ENCODE data around the gene ZDHHC5. TPM values are rescaled to one million over a fixed set of nuclear protein-coding genes. Genes with fewer than 3 reads are reported as not detected.

The ZDHHC5 gene, protein sequence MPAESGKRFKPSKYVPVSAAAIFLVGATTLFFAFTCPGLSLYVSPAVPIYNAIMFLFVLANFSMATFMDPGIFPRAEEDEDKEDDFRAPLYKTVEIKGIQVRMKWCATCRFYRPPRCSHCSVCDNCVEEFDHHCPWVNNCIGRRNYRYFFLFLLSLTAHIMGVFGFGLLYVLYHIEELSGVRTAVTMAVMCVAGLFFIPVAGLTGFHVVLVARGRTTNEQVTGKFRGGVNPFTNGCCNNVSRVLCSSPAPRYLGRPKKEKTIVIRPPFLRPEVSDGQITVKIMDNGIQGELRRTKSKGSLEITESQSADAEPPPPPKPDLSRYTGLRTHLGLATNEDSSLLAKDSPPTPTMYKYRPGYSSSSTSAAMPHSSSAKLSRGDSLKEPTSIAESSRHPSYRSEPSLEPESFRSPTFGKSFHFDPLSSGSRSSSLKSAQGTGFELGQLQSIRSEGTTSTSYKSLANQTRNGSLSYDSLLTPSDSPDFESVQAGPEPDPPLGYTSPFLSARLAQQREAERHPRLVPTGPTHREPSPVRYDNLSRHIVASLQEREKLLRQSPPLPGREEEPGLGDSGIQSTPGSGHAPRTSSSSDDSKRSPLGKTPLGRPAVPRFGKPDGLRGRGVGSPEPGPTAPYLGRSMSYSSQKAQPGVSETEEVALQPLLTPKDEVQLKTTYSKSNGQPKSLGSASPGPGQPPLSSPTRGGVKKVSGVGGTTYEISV
- 10 to 100 TPM; 81.9 to 82.2 TPM for total RNA-seq

DNA sequence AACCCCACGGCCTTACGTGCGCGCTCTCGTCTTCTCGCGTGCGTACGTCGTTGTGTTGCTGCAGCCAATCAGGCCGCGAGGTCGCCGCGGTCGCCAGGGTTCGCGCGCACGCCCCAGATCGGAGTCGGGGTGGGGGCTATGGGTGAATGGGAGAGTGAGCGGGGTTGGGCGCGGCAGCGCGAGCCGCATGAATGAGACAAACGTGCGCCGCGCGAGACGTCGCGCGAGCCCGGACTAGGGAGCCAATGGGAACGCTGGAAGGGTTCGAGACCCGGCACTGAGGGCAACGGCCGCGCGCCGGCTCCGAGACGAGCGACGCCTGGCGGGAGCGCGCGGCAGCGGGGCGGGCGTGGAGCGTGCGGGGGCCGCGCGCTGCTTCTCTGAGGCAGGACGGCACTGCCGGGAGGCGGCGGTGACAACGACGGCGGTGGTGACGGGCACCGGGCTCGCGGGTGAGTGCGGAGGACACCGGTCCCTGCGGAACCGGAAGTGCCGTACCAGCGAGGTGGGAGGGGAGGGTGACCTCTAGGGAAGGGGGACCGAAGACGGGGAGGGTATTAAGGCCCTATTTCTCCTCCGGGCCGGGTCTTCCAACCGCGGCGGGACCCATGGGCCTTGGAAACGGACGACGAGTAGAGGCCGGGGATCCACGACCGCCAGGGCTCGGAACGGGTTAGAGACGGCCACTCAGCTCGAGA lies at the start of gene ZDHHC5:
Gene ZDHHC5, plus strand, starts transcription at position 379 of the 698 bp plus-strand sequence. CDS start 4,977 bp downstream, outside the sequence.
- ChIA-PET CTCF (interaction anchor here (0.8 to 1.0 kb wide), 2 partner anchors 13 to 343 kb away, joined by 3 read pairs; partner anchors contain the start of gene TNKS1BP1), POLR2A (interaction anchor here (0.6 to 0.8 kb wide), 2 partner anchors 73 to 104 kb away, joined by 3 to 4 read pairs; partner anchors contain the start of gene SELENOH)

DNA sequence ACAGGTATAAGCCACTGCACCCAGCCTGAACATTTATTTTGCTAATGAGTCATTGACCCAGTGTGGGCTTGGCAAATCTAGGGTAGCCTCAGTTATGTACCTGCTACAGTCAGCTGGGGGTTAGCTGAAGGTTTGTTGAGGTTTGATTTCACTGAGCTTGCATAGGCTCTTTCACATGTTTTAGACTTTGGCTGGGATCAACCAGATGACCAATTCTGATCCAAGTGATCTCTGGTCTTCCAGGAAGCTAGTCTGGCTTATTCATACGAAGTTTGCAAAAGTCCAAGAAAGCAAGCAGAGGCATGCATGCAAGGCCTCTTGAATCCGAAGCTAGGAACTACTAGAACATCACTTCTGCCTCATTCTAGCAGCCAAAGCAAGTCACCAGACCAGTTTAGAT lies 49.5 kb upstream of the ZDHHC5 start:
- POLR2A ChIA-PET: no interaction called here
- CTCF ChIA-PET: no interaction called here

DNA sequence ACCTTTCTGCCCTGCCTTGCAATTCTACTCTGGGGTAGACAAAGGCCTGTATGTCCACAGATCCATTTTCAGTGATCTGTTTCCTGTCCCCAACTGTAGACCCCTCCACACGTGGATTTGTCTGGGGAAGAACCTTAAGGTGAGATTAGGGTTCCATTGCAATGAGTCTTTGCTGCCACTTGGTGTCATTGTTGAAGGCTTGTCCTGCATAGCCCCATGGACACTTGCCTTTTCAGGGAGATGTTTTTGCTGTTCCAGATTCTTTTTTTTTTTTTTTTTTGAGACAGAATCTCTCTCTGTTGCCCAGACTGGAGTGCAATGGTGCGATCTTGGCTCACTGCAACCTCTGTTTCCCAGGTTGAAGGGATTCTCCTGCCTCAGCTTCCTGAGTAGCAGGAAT lies 48.6 kb upstream of the ZDHHC5 start:
- CTCF ChIA-PET: interaction anchor here (0.7 kb wide), 1 partner anchor 11 kb away, joined by 3 read pairs; no protein-coding TSS in a partner anchor
- POLR2A ChIA-PET: no interaction called here

DNA sequence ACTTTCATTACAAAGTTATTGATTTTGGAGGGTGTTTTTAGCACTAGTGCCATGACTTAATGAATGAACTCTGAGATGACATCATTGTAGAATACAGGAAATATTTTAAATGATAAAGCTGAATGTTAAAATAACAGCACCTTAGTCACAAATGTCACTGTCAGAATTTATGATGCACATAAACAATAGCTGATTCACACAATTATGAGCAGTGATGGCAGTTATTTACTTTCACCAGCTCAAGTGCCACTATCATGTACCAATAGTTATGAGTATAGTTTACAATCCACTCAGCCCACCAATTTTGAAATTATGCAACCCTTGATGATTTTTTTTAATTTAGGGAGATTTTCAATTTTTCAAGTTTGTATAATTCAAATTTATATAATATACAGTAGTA lies 47.4 kb upstream of the ZDHHC5 start:
- ChIA-PET CTCF (interaction anchor here (0.5 kb wide), 1 partner anchor 45 kb away, joined by 3 read pairs; no protein-coding TSS in a partner anchor), POLR2A (no interaction called here)

DNA sequence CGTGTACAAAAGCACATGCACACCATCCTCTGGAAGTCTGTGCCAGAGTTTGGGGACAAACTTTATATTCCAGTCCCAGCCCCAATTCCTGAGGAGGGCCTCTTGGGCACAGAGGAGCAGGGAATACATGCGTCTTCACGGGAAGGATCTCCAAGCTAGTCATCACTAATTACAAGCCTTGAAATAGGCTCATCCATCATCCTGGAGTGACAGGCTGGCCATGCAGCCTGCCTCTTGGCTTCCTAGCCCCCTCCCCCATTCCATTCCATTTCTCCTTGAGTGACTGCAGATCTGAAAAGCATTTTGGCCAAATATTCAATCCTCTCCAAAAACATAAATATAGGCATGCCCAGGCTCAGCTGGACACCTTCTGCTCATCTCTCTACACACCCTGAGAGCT lies 45.7 kb upstream of the ZDHHC5 start:
- CTCF ChIA-PET: no interaction called here
- POLR2A ChIA-PET: no interaction called here

DNA sequence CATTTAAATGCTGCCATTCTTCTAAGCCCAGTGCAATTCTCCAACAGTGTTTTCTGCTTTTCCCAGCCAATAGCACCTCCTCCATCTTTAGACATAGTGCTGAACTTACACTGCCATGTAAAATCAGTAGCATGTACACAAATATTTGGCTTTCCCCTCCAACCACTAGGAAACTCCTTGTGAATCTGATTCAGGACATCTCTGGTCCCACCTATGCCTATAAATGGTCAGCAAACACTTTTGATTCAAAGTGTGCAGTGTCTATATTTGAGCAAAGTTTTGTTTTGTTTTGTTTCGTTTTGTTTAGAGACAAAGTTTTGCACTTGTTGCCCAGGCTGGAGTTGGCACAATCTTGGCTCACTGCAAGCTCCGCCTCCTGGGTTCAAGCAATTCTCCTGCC lies 43.0 kb upstream of the ZDHHC5 start:
- ChIA-PET CTCF (interaction anchor here (1.0 to 1.2 kb wide), 2 partner anchors 9 to 57 kb away, joined by 3 read pairs; partner anchors contain the start of gene UBE2L6), POLR2A (no interaction called here)

DNA sequence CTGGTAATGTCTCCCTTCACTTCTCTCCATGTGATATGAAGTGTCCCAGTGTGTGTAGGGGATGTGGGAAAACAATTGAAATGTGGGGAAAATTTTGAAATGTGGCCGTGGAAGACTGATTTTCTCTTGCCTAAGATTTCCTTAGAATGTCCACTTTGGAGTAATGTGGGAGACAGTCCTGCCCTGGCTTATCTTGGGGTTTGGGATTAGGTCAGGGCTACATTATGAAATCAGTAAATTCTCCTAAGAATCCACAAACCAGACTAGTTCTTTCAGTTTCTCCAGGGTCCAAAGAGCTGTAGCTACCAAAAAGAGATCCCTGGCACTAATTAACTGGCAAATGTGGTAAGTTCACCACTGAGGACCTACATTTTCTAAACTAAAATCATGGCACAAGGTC lies 41.0 kb upstream of the ZDHHC5 start:
- ChIA-PET POLR2A (no interaction called here), CTCF (interaction anchor here (0.9 kb wide), 1 partner anchor 15 kb away, joined by 3 read pairs; no protein-coding TSS in a partner anchor)

DNA sequence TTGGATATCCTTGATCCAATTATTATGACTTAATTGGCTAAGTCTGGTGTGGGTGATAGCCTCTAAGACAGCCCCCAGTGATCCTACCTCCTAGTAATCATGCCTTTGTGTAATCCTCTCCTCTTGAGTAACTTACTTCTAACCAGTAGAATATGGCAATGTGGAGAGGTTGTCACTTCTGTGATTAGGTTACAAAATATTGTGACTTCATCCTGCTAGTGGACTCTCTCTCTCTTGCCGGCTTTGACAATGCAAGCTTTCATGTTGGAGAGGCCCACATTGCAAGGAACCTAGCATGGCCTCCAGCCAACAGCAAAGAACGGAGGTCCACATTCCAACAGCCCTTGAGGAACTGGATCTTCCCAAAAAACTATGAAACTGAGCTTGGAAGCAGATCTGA lies 37.7 kb upstream of the ZDHHC5 start:
- POLR2A ChIA-PET: no interaction called here
- CTCF ChIA-PET: interaction anchor here (0.5 to 1.5 kb wide), 3 partner anchors 8 to 11 kb away, joined by 3 read pairs; no protein-coding TSS in a partner anchor

DNA sequence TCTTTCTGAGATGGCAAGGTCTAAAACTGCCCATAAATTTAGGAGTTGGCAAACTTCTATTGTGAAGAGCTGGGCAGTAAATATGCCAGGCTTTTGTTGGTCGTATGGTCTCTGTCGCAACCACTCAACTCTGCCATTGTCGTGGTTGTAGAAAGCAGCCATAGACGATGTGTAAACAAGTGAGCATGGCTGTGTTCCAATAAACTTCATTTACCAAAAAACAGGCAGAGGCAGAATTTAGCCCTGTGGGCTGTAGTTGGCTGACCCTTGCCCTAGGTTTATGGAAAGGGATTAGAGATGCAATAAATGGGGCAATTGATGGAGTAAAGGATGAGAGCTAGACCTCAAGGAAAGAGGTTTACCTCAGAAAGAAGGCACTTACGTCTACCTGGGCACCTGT lies 35.8 kb upstream of the ZDHHC5 start:
- POLR2A ChIA-PET: no interaction called here
- CTCF ChIA-PET: interaction anchor here (1.0 kb wide), 1 partner anchor 9 kb away, joined by 3 read pairs; no protein-coding TSS in a partner anchor

DNA sequence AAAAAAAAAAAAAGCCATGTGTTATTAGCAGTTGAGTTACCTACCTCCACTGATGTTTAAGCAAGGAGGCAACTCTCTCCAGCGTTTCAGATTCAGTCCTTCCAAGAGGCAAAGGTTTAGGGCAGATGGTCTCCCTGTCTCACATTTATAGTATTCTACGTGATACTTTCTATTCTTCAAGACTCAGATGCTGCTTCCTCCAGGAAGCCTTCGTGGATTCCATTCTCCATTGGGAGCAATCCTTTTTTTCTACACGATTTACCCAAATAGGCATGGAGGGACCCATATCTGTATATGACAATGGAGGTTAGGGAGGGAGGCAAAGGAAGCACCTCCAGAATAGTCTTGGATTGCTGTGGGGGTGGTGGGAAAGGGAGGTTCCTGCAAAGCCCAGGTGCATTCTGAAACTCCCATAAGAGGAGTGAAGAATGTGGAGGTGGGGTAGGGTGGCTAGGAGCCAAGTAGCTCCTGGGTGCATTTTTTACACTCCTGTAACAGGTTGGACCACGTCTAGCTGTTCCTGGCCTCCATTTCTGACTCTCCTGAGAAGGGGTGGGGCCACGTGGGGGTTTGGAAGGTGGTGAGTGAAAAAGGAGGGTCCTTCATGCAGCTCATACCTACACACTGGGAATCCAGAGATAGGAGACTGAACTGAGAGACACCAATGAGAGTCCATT lies 34.4 kb upstream of the ZDHHC5 start:
- CTCF ChIA-PET: interaction anchor here (0.7 kb wide), 1 partner anchor 8 kb away, joined by 3 read pairs; no protein-coding TSS in a partner anchor
- POLR2A ChIA-PET: interaction anchor here (0.7 kb wide), 1 partner anchor 28 kb away, joined by 6 read pairs; no protein-coding TSS in a partner anchor

DNA sequence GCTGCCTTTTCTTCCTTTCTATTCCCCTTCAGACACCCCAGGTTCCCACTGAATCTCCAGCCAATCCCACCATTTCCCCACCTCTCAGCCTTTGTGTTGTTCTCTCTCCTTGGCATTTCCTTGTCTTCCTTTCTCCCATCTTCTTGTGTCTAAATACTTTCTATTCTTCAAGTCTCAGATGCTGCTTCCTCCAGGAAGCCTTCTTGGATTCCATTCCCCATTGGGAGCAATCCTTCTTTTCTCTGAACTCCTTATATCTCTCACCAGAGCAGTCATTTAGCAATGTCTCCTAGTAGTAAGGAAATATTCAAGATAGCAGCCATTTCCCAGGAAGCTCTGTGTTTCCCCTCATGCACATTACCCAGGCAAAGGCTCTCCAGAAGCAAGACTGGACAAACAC lies 33.6 kb upstream of the ZDHHC5 start:
- ChIA-PET CTCF (no interaction called here), POLR2A (no interaction called here)

DNA sequence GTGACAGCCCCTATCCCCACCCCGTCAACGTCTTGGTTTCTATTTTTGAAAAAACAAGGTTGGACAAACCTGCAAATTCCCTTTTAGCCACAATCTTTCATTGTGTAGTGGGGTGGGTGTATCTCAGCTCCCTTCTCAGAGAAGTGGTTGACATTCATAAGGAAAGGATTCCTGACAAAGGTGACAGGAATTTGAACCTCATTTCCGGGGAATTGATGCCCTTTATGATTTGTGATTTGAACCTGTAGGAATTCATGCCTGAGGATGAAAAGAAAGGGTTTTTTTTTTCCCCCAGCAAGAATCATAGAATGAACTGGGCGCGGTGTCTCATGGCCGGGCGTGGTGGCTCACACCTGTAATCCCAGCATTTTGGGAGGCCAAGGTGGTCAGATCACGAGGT lies 32.7 kb upstream of the ZDHHC5 start:
- CTCF ChIA-PET: no interaction called here

DNA sequence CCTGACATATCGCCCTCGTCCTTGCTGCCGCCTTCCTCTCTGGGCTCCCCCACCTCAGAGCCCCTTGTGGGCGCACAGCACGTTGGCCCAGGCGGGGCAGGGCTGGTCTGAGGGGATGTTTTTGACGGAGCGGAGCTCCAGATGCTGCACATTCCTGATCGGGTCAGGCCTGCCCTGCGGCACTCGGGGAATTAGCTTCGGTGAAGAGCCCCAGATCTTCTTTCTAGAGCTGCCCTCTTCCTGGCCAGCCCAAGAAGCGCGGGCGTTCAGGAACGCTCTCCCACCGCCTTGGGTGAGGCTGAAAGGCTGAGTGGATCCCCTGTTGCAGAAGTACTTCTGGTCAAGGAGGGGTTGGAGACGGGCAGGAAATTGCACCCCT lies 30.3 kb upstream of the ZDHHC5 start:
- CTCF ChIA-PET: interaction anchor here (1.4 kb wide), 1 partner anchor 69 kb away, joined by 4 read pairs; no protein-coding TSS in a partner anchor
- POLR2A ChIA-PET: interaction anchor here (0.5 kb wide), 1 partner anchor 12 kb away, joined by 3 read pairs; no protein-coding TSS in a partner anchor

More for the DNA sequence above, 32.7 kb upstream of the ZDHHC5 start:
- POLR2A ChIA-PET: no interaction called here

DNA sequence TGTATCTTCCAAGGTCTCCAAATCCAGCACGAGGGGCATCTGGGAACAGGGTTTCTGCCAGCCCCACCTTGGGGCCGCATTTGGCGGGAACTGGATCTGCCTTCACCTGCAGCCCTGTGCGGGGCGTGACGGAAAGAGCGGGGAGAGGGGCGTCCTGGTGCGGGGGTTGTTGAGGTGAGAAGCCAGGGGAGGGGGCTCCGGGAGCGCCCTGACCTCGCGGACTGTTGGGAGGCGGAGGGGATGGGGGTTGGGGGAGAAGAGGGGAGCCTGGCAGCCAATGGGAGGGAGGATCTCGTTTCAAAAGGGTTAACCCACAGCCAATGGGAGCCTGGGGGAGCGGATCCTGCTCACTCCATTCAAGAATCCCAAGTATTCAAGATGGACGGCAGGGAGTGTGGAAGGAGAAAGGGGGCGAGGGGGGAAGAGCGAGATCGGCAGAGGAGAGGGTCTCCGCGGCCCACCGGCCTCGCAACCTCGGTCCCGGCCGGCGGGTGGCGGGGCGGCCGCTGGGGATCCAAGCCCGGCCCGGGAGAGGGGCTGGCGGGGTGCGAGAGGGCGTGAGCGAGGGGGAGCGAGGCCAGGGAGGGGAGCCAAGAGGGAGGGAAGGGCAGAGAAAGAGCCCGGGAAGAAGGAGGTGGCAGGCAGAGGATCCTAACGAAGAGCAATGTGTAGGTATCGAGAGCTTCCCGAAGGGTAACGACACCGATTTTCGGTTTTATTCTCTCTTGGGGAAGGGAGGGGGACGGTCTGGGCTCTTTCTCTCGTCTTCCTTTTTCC lies 29.7 kb upstream of the ZDHHC5 start:
- CTCF ChIA-PET: interaction anchor here (0.6 to 5.0 kb wide), 9 partner anchors 8 to 874 kb away, joined by 3 to 47 read pairs (median 3); partner anchors contain the start of gene UBE2L6
- POLR2A ChIA-PET: interaction anchor here (0.5 to 0.6 kb wide), 2 partner anchors 11 to 49 kb away, joined by 3 to 4 read pairs; no protein-coding TSS in a partner anchor

DNA sequence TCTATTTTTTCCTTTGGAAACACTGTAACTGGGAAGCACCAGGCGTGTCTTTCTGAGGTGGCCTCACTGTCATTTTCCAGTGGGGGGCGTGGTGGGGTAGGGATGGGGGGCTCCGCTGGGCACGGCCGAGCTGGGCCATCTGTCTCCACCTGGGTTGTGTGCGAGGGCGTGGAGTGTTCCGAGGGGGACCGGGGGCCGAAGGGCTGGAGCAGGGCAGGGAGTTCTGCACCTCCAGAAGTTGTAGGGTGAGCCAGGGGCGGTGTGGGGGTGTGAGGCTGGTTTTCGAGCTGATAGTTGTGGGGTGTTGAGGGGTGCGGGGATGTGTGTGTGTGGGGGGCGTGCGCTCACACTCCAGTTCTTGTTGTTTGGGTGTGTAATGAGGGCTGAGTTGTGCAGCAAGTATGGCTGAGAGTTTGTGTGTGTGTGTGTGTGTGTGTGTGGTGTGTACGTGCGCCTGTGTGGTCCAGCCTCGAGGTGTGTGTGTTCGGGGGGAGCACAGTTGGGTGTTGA lies 29.0 kb upstream of the ZDHHC5 start:
- CTCF ChIA-PET: interaction anchor here (0.6 to 5.0 kb wide), 8 partner anchors 8 to 873 kb away, joined by 3 to 47 read pairs (median 3); partner anchors contain the start of gene UBE2L6

DNA sequence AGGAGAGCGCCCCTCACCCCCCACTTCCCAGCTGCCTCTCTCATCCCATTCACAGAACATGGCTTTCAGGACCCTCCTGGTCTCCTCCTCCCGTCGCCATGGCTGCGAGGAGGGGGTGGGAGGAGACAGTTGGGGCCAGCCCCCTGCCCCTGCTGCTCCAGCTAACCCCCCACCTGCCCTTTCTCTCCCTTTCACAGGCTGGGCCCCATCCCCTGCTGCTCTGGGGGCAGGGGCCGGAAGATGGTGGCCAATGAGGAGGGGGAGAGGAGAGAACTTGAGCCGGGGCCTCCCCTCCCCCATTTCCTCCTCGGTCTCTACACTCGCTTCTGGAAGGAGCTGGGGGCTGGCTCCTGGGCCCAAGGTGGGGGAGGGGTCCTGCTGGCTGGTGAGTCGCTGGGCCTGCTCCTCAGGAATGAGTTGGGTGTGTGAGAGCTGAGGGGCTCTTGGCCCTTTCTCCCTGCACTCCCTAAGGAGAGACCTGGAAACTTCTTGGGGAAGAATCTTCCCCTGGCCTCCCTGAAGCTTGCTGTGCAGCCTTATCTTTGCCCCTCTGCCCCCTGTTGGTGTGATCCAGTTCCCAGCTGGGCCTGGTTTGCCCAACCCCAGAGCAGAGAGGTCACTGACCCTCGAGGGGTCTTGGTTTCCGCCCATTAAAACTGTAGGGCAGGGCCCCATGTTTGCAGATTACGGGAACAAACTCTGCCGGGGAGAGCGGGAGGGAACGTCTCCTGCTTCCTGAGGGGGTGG lies 28.4 kb upstream of the ZDHHC5 start:
- ChIA-PET CTCF (interaction anchor here (0.7 to 5.0 kb wide), 7 partner anchors 9 to 181 kb away, joined by 3 to 47 read pairs (median 4); partner anchors contain the start of gene UBE2L6), POLR2A (interaction anchor here (1.0 kb wide), 1 partner anchor 72 kb away, joined by 3 read pairs; the partner anchor contains the start of gene UBE2L6)

More for the DNA sequence above, 29.0 kb upstream of the ZDHHC5 start:
- POLR2A ChIA-PET: interaction anchor here (0.6 to 1.0 kb wide), 2 partner anchors 49 to 72 kb away, joined by 3 to 4 read pairs; partner anchors contain the start of gene UBE2L6
